IPS DF 4.7 (cell line): Measurements from ENCODE around the gene SOWAHA.

Source experiments
- DNase-seq: peaks from one replicate; pipeline ENCODE4 v3.0.0-alpha.2; 2013; ENCODE audit warnings: low spot score; ENCODE audit errors: extremely low read depth

The SOWAHA gene

DNA sequence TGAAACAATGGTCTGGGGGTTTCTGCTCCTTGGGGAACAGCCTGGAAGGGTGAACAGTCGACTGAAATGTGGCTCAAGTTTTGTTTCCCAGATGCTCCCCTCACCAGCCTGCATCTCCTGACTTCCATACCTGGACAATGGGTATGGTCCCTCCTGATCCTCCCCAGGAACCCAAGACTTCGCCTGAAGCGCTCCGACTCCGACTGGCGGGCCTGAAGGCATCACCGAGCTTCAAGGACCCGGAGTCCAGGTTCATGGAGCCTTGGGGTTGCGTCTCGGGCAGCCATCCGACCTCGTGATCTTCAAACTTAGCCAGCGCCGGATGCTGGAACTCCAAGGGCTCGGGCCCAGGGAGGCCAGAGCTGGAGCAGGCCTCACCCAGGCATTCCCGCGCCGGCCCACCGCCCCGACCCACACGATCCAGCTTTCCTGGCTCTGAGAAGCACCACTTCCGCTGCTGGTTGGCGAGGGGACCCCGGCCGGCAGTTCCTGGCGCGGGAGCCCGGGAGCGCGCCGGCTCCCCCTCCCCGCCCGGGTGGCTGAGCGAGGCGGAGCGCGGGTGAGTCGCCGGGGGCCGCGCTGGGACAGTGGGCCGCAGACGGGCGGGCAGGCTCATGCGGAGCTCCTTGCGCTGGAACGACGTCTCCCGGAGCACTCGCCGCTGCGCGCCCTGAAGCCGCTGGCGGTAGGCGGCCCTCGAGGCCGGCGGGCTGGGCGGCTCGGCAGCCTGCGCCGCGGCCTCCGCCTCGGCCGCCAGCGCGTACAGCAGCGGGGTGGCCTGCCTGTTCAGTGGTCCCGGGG is 12.1 kb downstream of the SOWAHA start:
- no peak for DNase-seq

GRCh38 chr5:132825834-132826391 is 12.8 kb downstream of the SOWAHA start:
- DNase-seq = no peak

- DNase-seq = no peak
These were observed 13.5 kb downstream of the SOWAHA start for GRCh38 chr5:132826424-132827082.

GRCh38 chr5:132827943-132828673 is 15.0 kb downstream of the SOWAHA start:
- DNase-seq = no peak

GRCh38 chr5:132828846-132829494 is 15.9 kb downstream of the SOWAHA start:
- DNase-seq = no peak

DNA sequence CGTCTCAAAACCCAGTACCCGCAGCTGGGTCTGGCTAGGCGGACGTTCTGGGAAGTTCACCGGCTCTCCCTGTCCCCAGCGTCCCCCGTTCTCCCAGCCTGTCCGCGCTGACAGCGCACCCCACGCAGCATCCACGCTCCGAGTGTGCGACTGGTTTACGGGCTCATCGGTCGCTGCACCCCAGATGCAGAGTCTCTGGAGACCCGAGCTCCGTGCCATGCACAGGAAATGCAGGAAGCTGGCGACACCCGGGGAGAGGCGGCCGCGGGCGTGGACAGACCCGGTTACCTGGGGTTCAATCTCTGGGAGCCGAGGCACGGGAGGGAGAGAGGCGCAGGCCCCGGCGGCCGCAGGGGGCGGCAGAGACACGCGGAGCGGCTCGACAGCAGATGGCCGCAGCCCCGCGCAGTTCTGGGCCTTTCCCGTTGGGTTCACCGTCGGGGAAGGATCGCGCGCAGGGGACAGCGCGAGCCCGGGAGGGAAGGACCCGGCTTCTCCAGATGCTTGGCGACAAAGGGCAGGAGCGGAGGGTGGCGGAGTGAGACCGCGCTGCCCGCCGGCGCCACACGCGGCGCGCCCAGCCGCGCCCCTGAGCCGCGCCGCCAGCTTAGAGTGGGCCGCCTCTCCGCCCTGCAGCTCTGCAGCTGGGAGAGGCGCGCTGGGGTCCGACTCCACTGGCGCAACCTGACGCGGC is 16.8 kb downstream of the SOWAHA start:
- no peak for DNase-seq

DNA sequence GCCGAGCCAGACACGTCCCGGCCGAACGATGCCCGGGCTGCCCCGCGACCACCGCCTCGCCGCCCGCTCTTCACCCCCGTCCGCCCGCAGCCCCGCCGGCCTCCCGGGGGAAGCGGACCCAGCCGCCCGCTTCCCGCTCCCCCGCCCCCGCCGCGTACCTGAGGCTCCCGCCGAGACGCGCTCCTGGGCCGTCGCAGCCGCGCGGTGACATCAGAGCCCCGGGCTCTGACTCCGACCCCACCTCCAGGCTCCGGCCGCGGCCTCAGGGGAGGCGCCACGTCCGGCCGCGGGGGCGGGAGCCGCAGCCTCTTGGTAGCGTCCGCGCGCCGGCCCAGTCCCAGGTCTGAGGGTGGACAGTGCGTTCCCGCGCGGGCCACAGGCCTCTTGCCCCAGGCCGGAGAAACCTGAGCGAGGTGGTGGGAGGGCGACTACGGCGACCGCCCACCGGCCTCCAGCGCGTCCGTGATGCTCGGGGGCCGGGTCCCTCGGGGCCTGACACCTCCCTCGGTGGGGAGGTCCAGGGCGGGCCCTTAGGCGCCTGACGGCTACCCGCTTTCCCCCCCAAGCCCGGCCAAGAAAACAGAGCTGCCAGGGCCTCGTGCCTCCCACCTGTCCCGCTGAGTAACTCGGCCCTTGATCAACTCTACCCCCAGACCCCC is 17.5 kb downstream of the SOWAHA start, which contains the start of gene SHROOM1:
Gene SHROOM1 (minus strand): TSS at position 212 of the 659 bp plus-strand sequence. CDS start 4,507 bp downstream, outside the sequence.
- DNase-seq = no peak

DNA sequence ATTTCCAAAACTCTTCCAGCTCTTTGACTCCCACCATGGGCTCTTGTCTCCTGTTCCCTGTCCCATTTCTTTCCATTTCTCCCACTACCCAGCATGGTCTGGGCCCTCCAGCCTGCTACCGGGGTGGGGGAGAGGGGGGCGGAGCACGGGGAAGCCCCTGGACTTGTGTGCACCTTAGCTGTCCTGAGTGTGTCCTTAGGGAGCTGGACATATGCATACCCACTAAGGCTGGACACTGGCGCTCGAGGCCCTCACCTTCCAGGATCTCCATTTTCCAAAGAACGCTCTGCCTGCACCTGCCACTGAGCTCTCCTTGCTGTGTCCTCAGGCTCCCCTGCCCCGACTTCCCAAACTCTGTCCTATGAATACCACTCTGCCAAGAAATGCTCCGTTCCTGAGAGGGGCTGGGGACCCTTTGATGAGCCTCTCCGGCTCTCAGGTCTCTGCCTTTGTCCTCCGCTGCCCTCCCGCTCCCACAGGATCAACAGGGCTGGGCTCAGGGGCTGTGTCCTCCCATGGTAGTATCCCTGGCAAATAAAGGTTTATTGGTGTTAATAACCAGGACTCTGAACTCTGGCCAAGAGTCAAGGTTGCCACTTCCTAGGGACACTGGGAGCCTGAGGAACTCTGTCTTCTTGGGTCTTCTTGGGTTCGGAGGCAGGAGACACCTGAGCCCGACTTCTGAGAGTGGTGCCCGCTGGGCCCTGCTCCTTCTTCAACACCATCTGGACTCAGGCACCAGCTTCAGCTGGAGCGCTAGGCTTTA is 18.2 kb downstream of the SOWAHA start:
- DNase-seq = no peak

DNA sequence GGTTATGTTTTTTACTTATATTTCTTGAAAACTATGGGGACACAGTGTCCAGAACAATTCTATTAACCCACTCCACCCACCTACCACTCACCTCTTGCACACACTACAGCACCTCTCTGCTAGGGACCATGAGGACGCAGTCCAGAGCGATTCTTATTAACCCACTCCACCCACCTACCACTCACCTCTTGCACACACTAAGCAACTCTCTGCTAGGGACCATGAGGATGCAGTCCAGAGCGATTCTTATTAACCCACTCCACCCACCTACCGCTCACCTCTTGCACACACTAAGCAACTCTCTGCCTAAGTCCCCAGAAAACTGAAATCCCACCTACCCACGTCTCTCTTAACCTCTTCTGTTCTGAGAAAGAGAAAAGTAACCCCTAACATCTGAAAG is 19.5 kb downstream of the SOWAHA start:
- DNase-seq = no peak

GRCh38 chr5:132834057-132834456 is 21.0 kb downstream of the SOWAHA start:
- DNase-seq = no peak

- DNase-seq = no peak
These were observed 23.8 kb downstream of the SOWAHA start for GRCh38 chr5:132836852-132837251.

- DNase-seq = no peak
These were observed 24.8 kb downstream of the SOWAHA start for GRCh38 chr5:132837868-132838267.

GRCh38 chr5:132838516-132839282 is 25.6 kb downstream of the SOWAHA start:
- no peak for DNase-seq

- no peak for DNase-seq
These were observed 26.6 kb downstream of the SOWAHA start for GRCh38 chr5:132839426-132840301.

DNA sequence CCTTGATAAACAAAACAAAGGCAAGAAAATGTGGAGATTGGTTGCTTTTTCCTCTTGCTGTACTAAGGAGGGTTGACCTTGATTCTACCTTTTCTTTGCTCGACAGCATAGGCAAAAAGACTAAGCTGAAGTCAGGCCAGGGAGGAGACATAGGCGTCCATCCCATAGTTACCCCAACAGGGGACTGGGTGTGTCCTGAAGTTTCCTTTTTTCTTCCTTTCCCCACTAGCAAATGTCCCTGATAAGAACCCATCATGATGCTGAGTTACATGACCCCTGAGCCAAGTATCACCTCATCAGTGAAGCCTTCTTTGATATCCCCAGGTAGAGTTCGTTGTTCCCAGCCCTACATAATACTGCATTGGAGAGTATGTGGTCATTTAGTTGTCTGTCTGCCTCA is 27.2 kb downstream of the SOWAHA start:
- DNase-seq = no peak

DNA sequence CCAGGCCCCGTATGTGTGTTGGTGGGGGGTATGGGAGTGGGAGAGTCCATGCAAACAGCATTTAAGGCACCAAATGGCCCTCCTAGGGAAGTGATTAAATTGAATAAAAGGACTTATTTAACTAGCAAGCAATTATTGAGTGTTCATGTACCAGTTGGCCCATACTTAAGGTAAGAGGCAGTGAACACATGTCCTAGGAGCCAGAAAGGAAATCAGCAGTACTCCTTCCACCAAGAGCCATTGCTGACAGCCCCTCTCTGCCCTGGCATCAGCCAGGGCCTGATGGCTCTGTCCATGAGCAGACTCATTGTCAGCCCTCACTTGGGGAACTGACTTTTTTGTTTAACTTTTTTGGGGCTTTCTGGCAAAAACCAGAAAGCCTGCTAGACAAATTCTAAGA is 27.8 kb downstream of the SOWAHA start:
- no peak for DNase-seq

DNA sequence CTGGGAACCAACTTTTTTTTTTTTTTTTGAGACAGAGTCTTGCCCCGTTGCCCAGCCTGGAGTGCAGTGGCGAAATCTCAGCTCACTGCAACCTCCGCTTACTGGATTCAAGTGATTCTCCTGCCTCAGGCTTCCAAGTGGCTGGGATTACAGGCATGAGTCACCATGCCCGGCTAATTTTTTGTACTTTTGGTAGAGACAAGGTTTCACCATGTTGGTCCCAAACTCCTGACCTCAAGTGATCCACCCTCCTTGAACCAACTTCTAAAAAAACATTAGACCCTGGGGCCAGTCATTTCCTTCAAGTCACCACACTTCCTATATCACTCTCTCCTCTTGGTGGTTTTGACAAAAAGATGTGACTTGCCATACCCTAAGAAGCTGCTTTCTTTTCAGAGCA is 28.2 kb downstream of the SOWAHA start:
- DNase-seq = no peak

DNA sequence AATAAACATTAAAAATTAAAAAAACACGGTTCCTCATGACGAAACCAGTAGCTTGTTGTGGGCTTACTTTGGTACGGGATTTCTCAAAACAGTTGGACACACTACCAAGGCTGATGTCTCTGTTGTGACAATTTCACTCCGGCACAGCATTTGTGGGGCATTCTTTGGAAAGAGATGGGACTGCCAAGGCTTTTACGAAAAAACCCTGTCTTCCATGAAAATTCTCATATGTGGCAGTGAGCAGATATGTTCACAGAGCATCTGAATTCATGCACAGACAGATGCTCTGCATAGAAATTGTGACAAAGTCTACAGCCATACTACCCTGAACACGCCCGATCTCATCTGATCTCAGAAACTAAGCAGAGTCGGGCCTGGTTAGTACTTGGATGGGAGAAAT is 35.2 kb downstream of the SOWAHA start:
- no peak for DNase-seq
